ENCODE measurements around the gene CLCN1. TPM values are rescaled to one million over a fixed set of nuclear protein-coding genes. Genes with fewer than 3 reads are reported as not detected.
"Not testable (repeated sequence)": the region's sequence is repeated elsewhere in the genome, so short reads cannot be mapped to it uniquely, and the experiment has no call there.

The CLCN1 gene
- total and polyA plus RNA-seq, 2 of the 8 experiments (the other 6 are each of a cell fraction or from before 2014, with no cell fraction given), result 0.36 to 0.41 TPM

DNA sequence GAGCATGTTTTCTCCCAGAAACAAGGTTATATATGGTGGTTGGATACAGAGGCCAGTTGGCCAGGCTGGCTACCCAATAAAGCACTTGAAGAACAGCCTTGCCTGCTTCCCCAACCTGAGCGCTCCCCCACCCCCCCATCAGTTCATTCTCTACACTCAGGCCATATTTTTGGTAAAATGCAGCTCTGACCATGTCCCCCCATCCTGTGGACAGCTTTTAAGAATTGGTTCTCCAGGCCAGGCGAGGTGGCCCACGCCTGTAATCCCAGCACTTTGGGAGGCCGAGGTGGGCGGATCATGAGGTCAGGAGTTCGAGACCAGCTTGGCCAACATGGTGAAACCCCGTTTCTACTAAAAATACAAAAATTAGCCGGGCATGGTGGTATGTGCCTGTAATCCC is 76.5 kb downstream of the CLCN1 start:
- not testable (repeated sequence) for DNase-seq (ENCODE audit: low read depth in 1 of 2, low spot score in 2 of 2); H3K79me1 ChIP-seq (ENCODE audit: low read depth, low read length); H4K8ac ChIP-seq (ENCODE audit: extremely low read depth, insufficient read depth, low read length); H3K9me3 ChIP-seq (ENCODE audit: insufficient read depth in 2 of 2, low read depth in 1 of 2, low read length in 1 of 2); FAIRE-seq; H3K4me2 ChIP-seq (ENCODE audit: insufficient read depth in 1 of 2, low read depth in 2 of 2, low read length in 2 of 2); H3K56ac ChIP-seq (replicated peaks; ENCODE audit: insufficient read length, low read depth, low read length); H3K23ac ChIP-seq (ENCODE audit: insufficient read length); H4K5ac ChIP-seq (ENCODE audit: insufficient read length, low read depth, low read length); H3K4ac ChIP-seq (replicated peaks; ENCODE audit: insufficient read length, low read depth, low read length); H3K23me2 ChIP-seq (ENCODE audit: low read depth, low read length); H3K18ac ChIP-seq (ENCODE audit: extremely low read depth, low read length); H3K79me2 ChIP-seq (ENCODE audit: control insufficient read depth in 1 of 2, insufficient read depth in 2 of 2, low read length in 2 of 2); H3K14ac ChIP-seq (ENCODE audit: insufficient read length); H2BK12ac ChIP-seq (ENCODE audit: low read depth, low read length); H3K27ac ChIP-seq (ENCODE audit: low read depth, low read length); H2BK120ac ChIP-seq (replicated peaks; ENCODE audit: low read depth, low read length); H2AFZ ChIP-seq (ENCODE audit: low read length); H3K9ac ChIP-seq (replicated peaks in 1 of 4; ENCODE audit: extremely low read depth in 1 of 4, low read depth in 3 of 4, low read length in 3 of 4); H4K91ac ChIP-seq (replicated peaks; ENCODE audit: insufficient read length, low read length); H3K27me3 ChIP-seq (replicated peaks in 1 of 4; ENCODE audit: control insufficient read depth in 3 of 4, extremely low read depth in 1 of 4, insufficient read depth in 3 of 4, low read length in 3 of 4); H3K4me3 ChIP-seq (ENCODE audit: extremely low read depth in 1 of 4, insufficient read depth in 2 of 4, low read depth in 3 of 4, low read length in 4 of 4); H2BK15ac ChIP-seq (ENCODE audit: low read length); H2BK5ac ChIP-seq (ENCODE audit: low read depth, low read length); H2BK20ac ChIP-seq (ENCODE audit: low read length); H2AK5ac ChIP-seq (ENCODE audit: low read depth, low read length); H3K4me1 ChIP-seq (replicated peaks in 1 of 4; ENCODE audit: control insufficient read depth in 3 of 4, insufficient read depth in 4 of 4, low read length in 3 of 4)
- ChIA-PET POLR2A (ENCODE audit: partially characterized antibody) (interaction anchor here (0.7 to 25.2 kb wide), 10 partner anchors 11 to 103 kb away, joined by 3 to 518 read pairs (median 8); partner anchors contain the start of genes EPHA1, FAM131B and ZYX), CTCF (ENCODE audit: partially characterized antibody) (interaction anchor here (0.5 to 23.5 kb wide), 10 partner anchors 14 to 762 kb away, joined by 3 to 359 read pairs (median 4); partner anchors contain the start of genes CASP2, EPHA1 and ZYX)
- Histone ChIP-seq H3K36me3 (ENCODE audit: control insufficient read depth in 2 of 4, insufficient read depth in 4 of 4, low read length in 3 of 4) (peaks cover 37 to 92% (median 81%) of the 10 kb centered on the region in 4 experiments), H4K20me1 (replicated peaks in 1 of 2; ENCODE audit: control insufficient read depth in 1 of 2, insufficient read depth in 2 of 2, low read length in 2 of 2) (peaks cover 34 to 48% of the 10 kb centered on the region in 2 experiments)
- WGBS, 2 experiments (ENCODE audit: extremely low coverage in 1 of 2, insufficient coverage in 1 of 2, insufficient read length in 1 of 2, insufficient replicate concordance in 2 of 2, low coverage in 1 of 2, low lambda C conversion rate in 2 of 2, missing lambda C conversion rate in 1 of 2), result 94% methylated on average over 8 of the region's 8 CpGs; no CpG with 5 or more reads in 1 of the 2 experiments
